ENCODE data around the gene HSD11B2.

DNA sequence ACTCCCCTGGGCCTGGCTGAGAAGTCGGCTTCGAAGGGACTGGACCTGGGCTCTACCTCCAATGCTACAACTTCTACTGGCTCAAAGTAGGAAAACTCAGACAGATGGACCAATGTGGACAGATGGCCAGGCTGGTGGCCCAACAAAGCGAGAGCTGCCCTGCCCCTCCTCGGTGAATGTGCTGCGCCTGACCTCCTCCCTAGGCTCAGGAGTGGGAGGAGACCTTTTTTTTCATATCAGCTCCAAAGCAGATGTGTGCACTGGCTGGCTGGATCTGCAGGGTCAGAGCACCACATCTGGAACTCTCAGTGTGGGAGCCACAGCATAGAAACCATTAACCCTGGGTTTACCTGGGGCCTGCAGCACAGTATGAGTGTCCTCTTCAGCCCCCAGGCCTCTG, 29.2 kb downstream of the HSD11B2 start:
- no peak for TF ChIP-seq POLR2A (IDR thresholded peaks at IDR 0.05)
- TF ChIP-seq CTCF (IDR thresholded peaks at IDR 0.05 in 8 of 11, conservative IDR thresholded peaks at IDR 0.05 in 3 of 11), result no peak
- no peak for TF ChIP-seq POLR2AphosphoS5 (IDR thresholded peaks at IDR 0.05)

All from spleen (tissue), 7 donors.